Measurements from ENCODE around the gene RHNO1. TPM values are rescaled to one million over a fixed set of nuclear protein-coding genes. Genes with fewer than 3 reads are reported as not detected.

Gene RHNO1
- total RNA-seq, 2 donors from 2014 or later = 64.9 to 70.0 TPM

DNA sequence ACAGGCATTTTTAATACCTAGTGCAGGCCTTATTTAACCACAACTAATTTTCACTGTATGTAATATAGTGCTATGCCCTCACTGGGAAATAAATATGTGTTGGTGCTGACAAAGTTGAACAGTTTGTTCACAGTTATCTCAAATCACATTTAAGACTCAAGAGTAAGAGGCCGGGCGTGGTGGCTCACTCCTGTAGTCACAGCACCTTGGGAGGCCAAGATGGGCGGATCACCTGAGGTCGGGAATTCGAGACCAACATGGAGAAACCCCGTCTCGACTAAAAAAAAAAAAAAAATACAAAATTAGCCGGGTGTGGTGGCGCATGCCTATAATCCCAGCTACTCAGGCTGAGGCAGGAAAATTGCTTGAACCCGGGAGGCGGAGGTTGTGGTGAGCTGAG is 59.3 kb downstream of the RHNO1 start:
- Histone ChIP-seq H3K27ac (ENCODE audit: low read depth, low read length) (no peak overlapping the region), H3K4me1 (ENCODE audit: control insufficient read depth, insufficient read depth, low read length) (no peaks in the 10 kb centered on the region), H3K9me3 (ENCODE audit: control insufficient read depth, low read length) (peaks cover 4% of the 10 kb centered on the region), H3K36me3 (ENCODE audit: control insufficient read depth, insufficient read depth, low read length) (peaks cover 74% of the 10 kb centered on the region), H3K4me3 (ENCODE audit: low read length) (no peak overlapping the region), H3K27me3 (ENCODE audit: control insufficient read depth, insufficient read depth, low read length, poor library complexity, severe bottlenecking) (no peaks in the 10 kb centered on the region), H3K9ac (ENCODE audit: extremely low read depth, low read length, poor library complexity, severe bottlenecking) (no peak overlapping the region)
- H3K27ac Mint-ChIP-seq = no peak overlapping the region
- H3K4me3 Mint-ChIP-seq = no peak overlapping the region
- H3K36me3 Mint-ChIP-seq (ENCODE audit: low read depth) = peaks cover 76% of the 10 kb centered on the region
- WGBS, 2 experiments (ENCODE audit: insufficient coverage in 1 of 2, insufficient read length in 1 of 2) = 98% methylated on average over 8 to 11 of the region's 11 CpGs
- TF ChIP-seq, protein P1, sequence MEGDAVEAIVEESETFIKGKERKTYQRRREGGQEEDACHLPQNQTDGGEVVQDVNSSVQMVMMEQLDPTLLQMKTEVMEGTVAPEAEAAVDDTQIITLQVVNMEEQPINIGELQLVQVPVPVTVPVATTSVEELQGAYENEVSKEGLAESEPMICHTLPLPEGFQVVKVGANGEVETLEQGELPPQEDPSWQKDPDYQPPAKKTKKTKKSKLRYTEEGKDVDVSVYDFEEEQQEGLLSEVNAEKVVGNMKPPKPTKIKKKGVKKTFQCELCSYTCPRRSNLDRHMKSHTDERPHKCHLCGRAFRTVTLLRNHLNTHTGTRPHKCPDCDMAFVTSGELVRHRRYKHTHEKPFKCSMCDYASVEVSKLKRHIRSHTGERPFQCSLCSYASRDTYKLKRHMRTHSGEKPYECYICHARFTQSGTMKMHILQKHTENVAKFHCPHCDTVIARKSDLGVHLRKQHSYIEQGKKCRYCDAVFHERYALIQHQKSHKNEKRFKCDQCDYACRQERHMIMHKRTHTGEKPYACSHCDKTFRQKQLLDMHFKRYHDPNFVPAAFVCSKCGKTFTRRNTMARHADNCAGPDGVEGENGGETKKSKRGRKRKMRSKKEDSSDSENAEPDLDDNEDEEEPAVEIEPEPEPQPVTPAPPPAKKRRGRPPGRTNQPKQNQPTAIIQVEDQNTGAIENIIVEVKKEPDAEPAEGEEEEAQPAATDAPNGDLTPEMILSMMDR (conservative IDR thresholded peaks at IDR 0.05) = no peak
- DNase-seq = no peak
- H3K27me3 Mint-ChIP-seq (ENCODE audit: insufficient read depth) = no peaks in the 10 kb centered on the region
- H3K4me1 Mint-ChIP-seq = peaks cover 6% of the 10 kb centered on the region
- no peaks in the 10 kb centered on the region for H3K9me3 Mint-ChIP-seq

- H3K27me3 Mint-ChIP-seq (ENCODE audit: insufficient read depth) = no peaks in the 10 kb centered on the region
- no peaks in the 10 kb centered on the region for H3K27me3 ChIP-seq (ENCODE audit: control insufficient read depth, insufficient read depth, low read length, poor library complexity, severe bottlenecking)
- no peaks in the 10 kb centered on the region for H3K4me1 ChIP-seq (ENCODE audit: control insufficient read depth, insufficient read depth, low read length)
- H3K9me3 Mint-ChIP-seq = no peaks in the 10 kb centered on the region
- H3K36me3 ChIP-seq (ENCODE audit: control insufficient read depth, insufficient read depth, low read length) = peaks cover 62% of the 10 kb centered on the region
- whole genome bisulfite sequencing, 2 experiments (ENCODE audit: insufficient coverage in 1 of 2, insufficient read length in 1 of 2) = 85 to 90% methylated on average over 2 to 3 of the region's 3 CpGs
- H3K9ac ChIP-seq (ENCODE audit: extremely low read depth, low read length, poor library complexity, severe bottlenecking) = no peak overlapping the region
- H3K4me3 ChIP-seq (ENCODE audit: low read length) = no peak overlapping the region
- H3K4me3 Mint-ChIP-seq = no peak overlapping the region
- TF ChIP-seq, protein P1 (conservative IDR thresholded peaks at IDR 0.05) = no peak
- H3K4me1 Mint-ChIP-seq = peaks cover 6% of the 10 kb centered on the region
- peaks cover 70% of the 10 kb centered on the region for H3K36me3 Mint-ChIP-seq (ENCODE audit: low read depth)
- DNase-seq = no peak
- no peak overlapping the region for H3K27ac ChIP-seq (ENCODE audit: low read depth, low read length)
- H3K9me3 ChIP-seq (ENCODE audit: control insufficient read depth, low read length) = no peaks in the 10 kb centered on the region
- H3K27ac Mint-ChIP-seq = no peak overlapping the region
Measured at GRCh38 chr12:2937500-2937899, 60.5 kb downstream of the RHNO1 start.

Other genes starting within 250 kb of the RHNO1 start
- gene FKBP4, start 82.3 kb upstream of the RHNO1 start, total RNA-seq = 100 to 1,000 TPM; 139 to 253 TPM
- 10 to 100 TPM; 22.5 to 59.5 TPM for gene ITFG2, start 64.6 kb upstream of the RHNO1 start, total RNA-seq
- gene NRIP2, start 42.2 kb upstream of the RHNO1 start, total RNA-seq = not detected
- under 1 TPM; 0.22 to 0.29 TPM for gene TEX52, start 20.2 kb upstream of the RHNO1 start, total RNA-seq
- 100 to 1,000 TPM in 1 of 2 donors, 10 to 100 TPM in 1; 93.9 to 147 TPM for gene FOXM1, start within 50 bp of the RHNO1 start, total RNA-seq
- gene TULP3, start 13.7 kb downstream of the RHNO1 start, total RNA-seq = 10 to 100 TPM; 28.1 to 47.9 TPM
- 10 to 100 TPM; 35.7 to 82.5 TPM for gene TEAD4, start 82.2 kb downstream of the RHNO1 start, total RNA-seq
- gene TSPAN9, start 200.2 kb downstream of the RHNO1 start, total RNA-seq = 10 to 100 TPM; 31.9 to 80.8 TPM